Smooth muscle cell (in vitro differentiated cells): ENCODE data around the gene LPGAT1. TPM values are rescaled to one million over a fixed set of nuclear protein-coding genes. Genes with fewer than 3 reads are reported as not detected.

Experiments used
- DNase-seq: peaks from one replicate; lab custom pipeline; 2025; ENCODE audit not compliant: unreplicated experiment; lab: John Stamatoyannopoulos, UW
- H2AFZ ChIP-seq: fragments of 200-600 bp; sonication (generic); 2 replicates; pipeline ENCODE4 v1.6.0; 2016; ENCODE audit warnings: antibody characterized with exemption, low read depth, mild to moderate bottlenecking
- H3F3A ChIP-seq: fragments of 200-600 bp; sonication (generic); 2 replicates; pipeline ENCODE4 v1.6.0; 2017; ENCODE audit warnings: antibody characterized with exemption, low read depth
- H3K27ac ChIP-seq: fragments of 200-600 bp; sonication (generic); 2 replicates; pipeline ENCODE4 v1.5.1; 2016; ENCODE audit warnings: low read depth, mild to moderate bottlenecking
- H3K27me3 ChIP-seq: fragments of 200-600 bp; sonication (generic); 2 replicates; pipeline ENCODE4 v1.6.1; 2016; ENCODE audit warnings: low read depth, mild to moderate bottlenecking
- H3K36me3 ChIP-seq: fragments of 200-600 bp; sonication (generic); 2 replicates; pipeline ENCODE4 v1.5.1; 2016; ENCODE audit warnings: low read depth
- H3K4me1 ChIP-seq: fragments of 200-600 bp; sonication (generic); 2 replicates; pipeline ENCODE4 v1.5.1; 2016; ENCODE audit warnings: low read depth
- H3K4me2 ChIP-seq: fragments of 200-600 bp; sonication (generic); 2 replicates; pipeline ENCODE4 v1.6.0; 2016; ENCODE audit warnings: mild to moderate bottlenecking
- H3K4me3 ChIP-seq: fragments of 200-600 bp; sonication (generic); 2 replicates; pipeline ENCODE4 v1.5.1; 2016; ENCODE audit warnings: mild to moderate bottlenecking
- H3K79me2 ChIP-seq: fragments of 200-600 bp; sonication (generic); 2 replicates; pipeline ENCODE4 v1.6.0; 2016; ENCODE audit warnings: low read depth, mild to moderate bottlenecking
- H3K9ac ChIP-seq: fragments of 200-600 bp; sonication (generic); 2 replicates; pipeline ENCODE4 v1.6.0; 2016; ENCODE audit warnings: low read depth
- H3K9me3 ChIP-seq: fragments of 200-600 bp; sonication (generic); replicated peaks from 2 replicates; pipeline ENCODE4 v1.5.1; 2016; ENCODE audit warnings: low read depth
- H4K20me1 ChIP-seq: fragments of 200-600 bp; sonication (generic); 2 replicates; pipeline ENCODE4 v1.6.0; 2016; ENCODE audit warnings: low read depth
- WGBS: methylation state at CpG from one replicate; pipeline ENCODE4 v1.1.7; 2016; ENCODE audit warnings: low lambda C conversion rate; 5-methylcytosine and 5-hydroxymethylcytosine counted together
- polyA plus RNA-seq: library from polyadenylated mRNA; unstranded; fragments of >200 nt; fragmentation: Nextera tagmentation; extraction: Ambion mirVana; gene quantifications from 2 replicates; pipeline ENCODE4 v1.2.1, GENCODE V29; 2016
- total RNA-seq: library from RNA; depleted of rRNA; stranded (reverse); fragments of >200 nt; gene quantifications from 2 replicates; pipeline ENCODE4 v1.2.3, GENCODE V29; 2014
- TF ChIP-seq, protein P1 (sequence below): fragments of 200-600 bp; sonication (generic); IDR thresholded peaks from 2 replicates; pipeline ENCODE4 v1.5.1; 2017; ENCODE audit warnings: borderline replicate concordance, mild to moderate bottlenecking, antibody characterized with exemption; ENCODE audit not compliant: insufficient read depth, poor library complexity, severe bottlenecking

The LPGAT1 gene
- total and polyA plus RNA-seq, 2 experiments from 2014 or later, result 12.0 to 39.7 TPM

DNA sequence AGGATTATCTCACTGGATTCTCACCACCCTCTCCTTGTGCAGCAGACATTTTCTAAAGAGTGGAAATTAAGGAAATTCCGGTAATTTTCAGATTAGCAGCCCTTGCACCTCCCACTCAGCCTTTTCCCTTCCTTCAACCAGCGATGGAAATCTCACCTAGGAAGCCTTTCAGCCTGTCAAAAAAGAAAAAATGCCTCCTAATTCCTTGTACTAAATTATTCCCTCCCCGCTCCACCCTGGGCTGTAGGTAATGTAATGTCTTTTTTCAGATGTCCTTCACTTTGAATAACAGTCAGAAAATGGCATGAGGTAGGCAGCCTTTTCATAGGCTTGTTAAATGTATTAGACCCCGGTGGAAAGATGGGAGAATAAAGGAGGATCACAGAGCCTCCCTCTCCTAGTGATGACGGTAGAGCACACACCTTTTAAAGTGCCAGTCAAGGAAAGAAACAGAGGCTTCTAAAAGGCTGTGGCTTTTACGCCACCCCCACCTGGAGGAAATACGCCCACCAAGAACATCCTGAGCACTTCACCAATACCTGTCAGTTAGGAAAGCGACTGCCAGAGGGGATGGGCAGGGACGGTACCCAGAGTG lies 92.4 kb downstream of the LPGAT1 start:
- WGBS, result 77% methylated on average over 9 of the region's 9 CpGs
- no peaks in the 10 kb centered on the region for H3K36me3 ChIP-seq
- no peaks in the 10 kb centered on the region for H3K79me2 ChIP-seq

DNA sequence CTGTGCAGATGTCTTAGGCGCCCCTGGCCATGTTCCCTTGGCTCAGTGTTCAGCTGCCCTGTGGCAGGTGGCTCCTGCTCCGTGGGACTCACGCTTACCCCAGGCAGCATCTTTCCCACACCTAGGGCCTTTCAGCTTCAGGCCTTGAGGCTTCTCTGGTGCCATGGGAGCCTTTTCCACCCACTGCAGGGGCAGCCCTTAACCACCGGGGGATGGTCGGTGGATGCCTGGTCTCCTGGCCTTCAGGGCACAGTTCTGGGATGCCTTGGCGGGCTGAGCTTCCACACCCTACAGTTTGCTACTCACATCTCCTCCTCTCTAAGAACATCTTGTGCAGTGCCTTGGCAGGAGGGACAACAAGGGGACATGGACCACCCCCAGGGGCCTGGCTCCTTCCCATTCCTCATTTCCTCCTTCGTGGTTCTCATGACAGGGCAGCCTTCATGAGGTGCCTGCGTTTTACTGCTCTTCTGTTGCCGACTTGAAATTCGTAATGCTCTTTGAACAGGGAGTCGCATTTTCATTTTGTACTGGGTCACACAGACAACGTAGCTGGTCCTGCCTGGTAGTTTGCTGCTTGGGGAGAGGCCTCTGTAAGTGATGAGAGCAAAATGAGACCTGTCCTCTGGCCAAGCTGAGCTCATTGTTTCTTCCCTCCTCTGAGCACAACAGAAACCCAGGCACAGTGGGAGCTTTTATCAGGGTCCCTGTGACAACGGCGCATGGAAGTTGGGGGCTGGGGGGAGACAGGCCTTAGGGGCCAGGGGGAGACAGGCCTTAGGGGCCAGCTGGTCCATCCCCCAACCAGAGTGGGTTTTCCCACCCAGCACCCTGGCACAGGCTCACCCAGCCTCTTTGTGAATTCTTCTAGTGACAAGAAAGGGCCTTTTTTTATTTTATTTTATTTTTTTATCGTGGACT lies 93.2 kb downstream of the LPGAT1 start:
- H3K36me3 ChIP-seq, result no peaks in the 10 kb centered on the region
- no peaks in the 10 kb centered on the region for H3K27me3 ChIP-seq
- no peak overlapping the region for H3K27ac ChIP-seq
- H3K4me1 ChIP-seq, result peaks cover 3% of the 10 kb centered on the region
- H3K4me2 ChIP-seq, result no peak overlapping the region
- DNase-seq, result no peak
- 91% methylated on average over 15 of the region's 15 CpGs for WGBS
- no peak overlapping the region for H3K9ac ChIP-seq
- H4K20me1 ChIP-seq, result no peaks in the 10 kb centered on the region
- no peaks in the 10 kb centered on the region for H3K9me3 ChIP-seq
- TF ChIP-seq, protein P1, sequence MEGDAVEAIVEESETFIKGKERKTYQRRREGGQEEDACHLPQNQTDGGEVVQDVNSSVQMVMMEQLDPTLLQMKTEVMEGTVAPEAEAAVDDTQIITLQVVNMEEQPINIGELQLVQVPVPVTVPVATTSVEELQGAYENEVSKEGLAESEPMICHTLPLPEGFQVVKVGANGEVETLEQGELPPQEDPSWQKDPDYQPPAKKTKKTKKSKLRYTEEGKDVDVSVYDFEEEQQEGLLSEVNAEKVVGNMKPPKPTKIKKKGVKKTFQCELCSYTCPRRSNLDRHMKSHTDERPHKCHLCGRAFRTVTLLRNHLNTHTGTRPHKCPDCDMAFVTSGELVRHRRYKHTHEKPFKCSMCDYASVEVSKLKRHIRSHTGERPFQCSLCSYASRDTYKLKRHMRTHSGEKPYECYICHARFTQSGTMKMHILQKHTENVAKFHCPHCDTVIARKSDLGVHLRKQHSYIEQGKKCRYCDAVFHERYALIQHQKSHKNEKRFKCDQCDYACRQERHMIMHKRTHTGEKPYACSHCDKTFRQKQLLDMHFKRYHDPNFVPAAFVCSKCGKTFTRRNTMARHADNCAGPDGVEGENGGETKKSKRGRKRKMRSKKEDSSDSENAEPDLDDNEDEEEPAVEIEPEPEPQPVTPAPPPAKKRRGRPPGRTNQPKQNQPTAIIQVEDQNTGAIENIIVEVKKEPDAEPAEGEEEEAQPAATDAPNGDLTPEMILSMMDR, result no peak
- peaks cover 3% of the 10 kb centered on the region for H3F3A ChIP-seq
- H3K79me2 ChIP-seq, result no peaks in the 10 kb centered on the region
- no peak overlapping the region for H2AFZ ChIP-seq
- H3K4me3 ChIP-seq, result no peak overlapping the region

More for the DNA sequence above, 92.4 kb downstream of the LPGAT1 start:
- Histone ChIP-seq H3K27ac (no peak overlapping the region), H3K4me2 (no peak overlapping the region), H3K4me3 (no peak overlapping the region), H3K4me1 (peaks cover 3% of the 10 kb centered on the region), H3F3A (peaks cover 3% of the 10 kb centered on the region), H3K27me3 (no peaks in the 10 kb centered on the region), H3K9me3 (no peaks in the 10 kb centered on the region), H2AFZ (no peak overlapping the region), H4K20me1 (no peaks in the 10 kb centered on the region), H3K9ac (no peak overlapping the region)
- TF ChIP-seq, protein P1, result no peak
- no peak for DNase-seq

DNA sequence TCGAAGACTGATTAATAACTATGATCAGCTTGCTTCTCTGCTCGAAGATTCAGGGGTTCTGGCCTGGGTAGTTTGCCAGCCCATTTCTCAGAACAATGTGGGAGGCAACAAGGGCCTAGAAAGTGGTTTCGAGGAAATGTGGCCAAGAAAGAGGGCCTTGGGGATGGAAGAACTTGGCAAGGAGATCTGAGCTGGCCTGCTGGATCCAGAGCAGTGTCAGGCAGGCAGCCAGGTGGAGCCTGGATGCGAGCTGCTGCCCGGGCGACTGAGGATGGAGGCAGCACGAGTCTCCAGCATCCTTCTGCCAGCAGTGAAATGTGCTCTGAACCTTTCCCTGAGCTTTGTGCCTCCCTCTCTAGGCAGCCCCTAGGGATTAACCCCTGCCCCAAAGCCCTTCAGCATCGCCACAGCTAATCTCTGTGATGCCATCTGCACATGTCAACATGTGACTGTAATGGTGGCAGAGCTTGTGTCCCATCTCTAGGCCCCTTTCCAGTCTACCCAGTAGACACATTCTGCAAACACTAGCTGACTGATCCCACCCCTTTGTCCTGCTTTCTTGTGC lies 94.1 kb downstream of the LPGAT1 start:
- Histone ChIP-seq H3F3A (peaks cover 3% of the 10 kb centered on the region), H3K27ac (peak overlapping the region; percentile 2), H3K79me2 (no peaks in the 10 kb centered on the region), H4K20me1 (no peaks in the 10 kb centered on the region), H3K9ac (no peak overlapping the region), H3K4me1 (peaks cover 3% of the 10 kb centered on the region), H3K9me3 (no peaks in the 10 kb centered on the region), H3K4me3 (no peak overlapping the region), H3K36me3 (no peaks in the 10 kb centered on the region), H3K27me3 (no peaks in the 10 kb centered on the region), H2AFZ (no peak overlapping the region), H3K4me2 (no peak overlapping the region)
- TF ChIP-seq, protein P1, result no peak
- WGBS, result 90% methylated on average over 8 of the region's 8 CpGs
- DNase-seq, result no peak
